Mammary epithelial cell (primary cell): ENCODE measurements around the gene CTAGE8.

Source experiments
- EZH2 ChIP-seq: IDR thresholded peaks from 2 replicates; pipeline ENCODE4 v1.6.1; 2012; ENCODE audit warnings: low read length, inconsistent platforms, borderline replicate concordance
- TF ChIP-seq, protein P1 (sequence below), 2 donors: IDR thresholded peaks in 1 of 2; conservative IDR thresholded peaks in 1 of 2; 2 replicates each; pipeline ENCODE4 v1.5.1; 2011 to 2012; ENCODE audit warnings: inconsistent platforms in 2 of 2, low read length in 2 of 2, mild to moderate bottlenecking in 2 of 2, control low read depth in 1 of 2, low read depth in 1 of 2; ENCODE audit not compliant: insufficient read depth in 1 of 2; ENCODE audit errors: extremely low read depth in 1 of 2

DNA sequence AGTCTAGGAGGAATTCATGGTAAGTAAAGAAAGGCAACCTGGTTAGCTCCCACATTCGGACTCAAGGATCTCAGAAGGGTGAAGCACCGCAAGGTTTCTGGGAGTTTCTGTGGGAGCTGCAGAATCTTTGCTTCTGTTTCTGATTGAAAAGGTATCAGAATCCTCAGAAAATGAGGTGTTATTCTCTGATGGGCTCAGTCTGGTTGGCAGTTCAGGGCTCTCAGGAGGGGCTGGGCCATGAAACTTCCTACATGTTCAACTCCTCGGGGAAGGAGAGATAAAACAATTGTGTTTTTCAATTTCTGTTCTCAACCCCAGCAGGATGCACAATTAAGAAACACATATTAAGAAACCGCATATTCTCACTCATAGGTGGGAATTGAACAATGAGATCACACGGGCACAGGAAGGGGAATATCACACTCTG is 13.6 kb downstream of the CTAGE8 start:
- TF ChIP-seq, protein P1, sequence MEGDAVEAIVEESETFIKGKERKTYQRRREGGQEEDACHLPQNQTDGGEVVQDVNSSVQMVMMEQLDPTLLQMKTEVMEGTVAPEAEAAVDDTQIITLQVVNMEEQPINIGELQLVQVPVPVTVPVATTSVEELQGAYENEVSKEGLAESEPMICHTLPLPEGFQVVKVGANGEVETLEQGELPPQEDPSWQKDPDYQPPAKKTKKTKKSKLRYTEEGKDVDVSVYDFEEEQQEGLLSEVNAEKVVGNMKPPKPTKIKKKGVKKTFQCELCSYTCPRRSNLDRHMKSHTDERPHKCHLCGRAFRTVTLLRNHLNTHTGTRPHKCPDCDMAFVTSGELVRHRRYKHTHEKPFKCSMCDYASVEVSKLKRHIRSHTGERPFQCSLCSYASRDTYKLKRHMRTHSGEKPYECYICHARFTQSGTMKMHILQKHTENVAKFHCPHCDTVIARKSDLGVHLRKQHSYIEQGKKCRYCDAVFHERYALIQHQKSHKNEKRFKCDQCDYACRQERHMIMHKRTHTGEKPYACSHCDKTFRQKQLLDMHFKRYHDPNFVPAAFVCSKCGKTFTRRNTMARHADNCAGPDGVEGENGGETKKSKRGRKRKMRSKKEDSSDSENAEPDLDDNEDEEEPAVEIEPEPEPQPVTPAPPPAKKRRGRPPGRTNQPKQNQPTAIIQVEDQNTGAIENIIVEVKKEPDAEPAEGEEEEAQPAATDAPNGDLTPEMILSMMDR (conservative IDR thresholded peaks at IDR 0.05 in 1 of 2, IDR thresholded peaks at IDR 0.05 in 1 of 2; ENCODE audit: extremely low read depth in 1 of 2, insufficient read depth in 1 of 2, low read depth in 1 of 2, low read length in 2 of 2), result no peak
- no peak for TF ChIP-seq EZH2
